ENCODE results near the gene ROBO2. TPM values are rescaled to one million over a fixed set of nuclear protein-coding genes. Genes with fewer than 3 reads are reported as not detected.

Gene ROBO2
- total RNA-seq, 1 donor from 2014 or later = 11.0 TPM

- H3K4me1 ChIP-seq = no peaks in the 10 kb centered on the region
- intact Hi-C loops (cut with DNase I) = no loop called here
- no peak for TF ChIP-seq CTCF (IDR thresholded peaks at IDR 0.05)
- TF ChIP-seq POLR2AphosphoS5 (IDR thresholded peaks at IDR 0.05; ENCODE audit: insufficient read depth in 1 of 2, low read depth in 1 of 2) = no peak
- no peak for TF ChIP-seq POLR2A (IDR thresholded peaks at IDR 0.05)
- no peak for DNase-seq (ENCODE audit: extremely low spot score in 2 of 2)
- no peak overlapping the region for H3K4me3 ChIP-seq
- H3K27me3 ChIP-seq = no peaks in the 10 kb centered on the region
- H3K9me3 ChIP-seq = no peaks in the 10 kb centered on the region
- no peak overlapping the region for H3K27ac ChIP-seq
- no peaks in the 10 kb centered on the region for H3K36me3 ChIP-seq
These were observed 466.5 kb downstream of the ROBO2 start for GRCh38 chr3:77506384-77506783.

- H3K36me3 ChIP-seq = no peaks in the 10 kb centered on the region
These were observed 473.6 kb downstream of the ROBO2 start for GRCh38 chr3:77513542-77513941.

GRCh38 chr3:77514766-77515165, 474.9 kb downstream of the ROBO2 start:
- DNase-seq (ENCODE audit: extremely low spot score in 2 of 2) = no peak
- no peaks in the 10 kb centered on the region for H3K27me3 ChIP-seq
- no peaks in the 10 kb centered on the region for H3K36me3 ChIP-seq
- intact Hi-C loops (cut with DNase I) = no loop called here
- TF ChIP-seq POLR2A (IDR thresholded peaks at IDR 0.05) (no peak), CTCF (IDR thresholded peaks at IDR 0.05) (no peak), POLR2AphosphoS5 (IDR thresholded peaks at IDR 0.05; ENCODE audit: insufficient read depth in 1 of 2, low read depth in 1 of 2) (no peak)
- H3K27ac ChIP-seq = no peak overlapping the region
- no peaks in the 10 kb centered on the region for H3K4me1 ChIP-seq
- no peak overlapping the region for H3K4me3 ChIP-seq
- no peaks in the 10 kb centered on the region for H3K9me3 ChIP-seq

More at GRCh38 chr3:77513542-77513941, 473.6 kb downstream of the ROBO2 start:
- Histone ChIP-seq H3K27me3 (no peaks in the 10 kb centered on the region), H3K27ac (no peak overlapping the region), H3K4me1 (no peaks in the 10 kb centered on the region), H3K4me3 (no peak overlapping the region), H3K9me3 (no peaks in the 10 kb centered on the region)
- DNase-seq (ENCODE audit: extremely low spot score in 2 of 2) = no peak
- intact Hi-C loops (cut with DNase I) = no loop called here
- no peak for TF ChIP-seq POLR2AphosphoS5 (IDR thresholded peaks at IDR 0.05; ENCODE audit: insufficient read depth in 1 of 2, low read depth in 1 of 2)
- no peak for TF ChIP-seq CTCF (IDR thresholded peaks at IDR 0.05)
- no peak for TF ChIP-seq POLR2A (IDR thresholded peaks at IDR 0.05)

- intact Hi-C loops (cut with DNase I) = no loop called here
- H3K27me3 ChIP-seq = no peaks in the 10 kb centered on the region
- no peak for TF ChIP-seq CTCF (IDR thresholded peaks at IDR 0.05)
- TF ChIP-seq POLR2AphosphoS5 (IDR thresholded peaks at IDR 0.05; ENCODE audit: insufficient read depth in 1 of 2, low read depth in 1 of 2) = no peak
- TF ChIP-seq POLR2A (IDR thresholded peaks at IDR 0.05) = no peak
- no peak overlapping the region for H3K27ac ChIP-seq
- no peaks in the 10 kb centered on the region for H3K4me1 ChIP-seq
- no peaks in the 10 kb centered on the region for H3K9me3 ChIP-seq
- DNase-seq (ENCODE audit: extremely low spot score in 2 of 2) = no peak
- no peak overlapping the region for H3K4me3 ChIP-seq
- H3K36me3 ChIP-seq = no peaks in the 10 kb centered on the region
These were observed 484.6 kb downstream of the ROBO2 start for GRCh38 chr3:77524463-77524862.

- Histone ChIP-seq H3K27ac (no peak overlapping the region), H3K27me3 (no peaks in the 10 kb centered on the region), H3K4me3 (no peak overlapping the region), H3K4me1 (no peaks in the 10 kb centered on the region), H3K36me3 (no peaks in the 10 kb centered on the region), H3K9me3 (no peaks in the 10 kb centered on the region)
- intact Hi-C loops (cut with DNase I) = no loop called here
- TF ChIP-seq POLR2AphosphoS5 (IDR thresholded peaks at IDR 0.05; ENCODE audit: insufficient read depth in 1 of 2, low read depth in 1 of 2) (no peak), POLR2A (IDR thresholded peaks at IDR 0.05) (no peak), CTCF (IDR thresholded peaks at IDR 0.05) (no peak)
- DNase-seq (ENCODE audit: extremely low spot score in 2 of 2) = no peak
These were observed 485.2 kb downstream of the ROBO2 start for GRCh38 chr3:77524946-77525682.

Measured in vagina (tissue), 2 donors.